HepG2 (cell line): Measurements from ENCODE around the gene SRPRB. TPM values are rescaled to one million over a fixed set of nuclear protein-coding genes. Genes with fewer than 3 reads are reported as not detected.
"Not testable (repeated sequence)": the region's sequence is repeated elsewhere in the genome, so short reads cannot be mapped to it uniquely, and the experiment has no call there.

Source experiments
- ATAC-seq: fragments of 200-7000 bp; cut with Tn5 transposase; 3 replicates; pipeline ENCODE4 v1.9.1; 2020; ENCODE audit warnings: mild to moderate bottlenecking, moderate library complexity
- BruUV-seq: library from RNA; stranded (reverse); fragments of 400-500 nt; replicated peaks from 2 replicates; lab custom pipeline; 2021; lab: Mats Ljungman, UMichigan
- CTCF ChIA-PET: fragments of 300-600 bp; formaldehyde crosslinking; extraction: SDS; loops from one replicate; lab custom pipeline; 2021; ENCODE audit warnings: low total read pairs, inconsistent platforms, low intra/inter-chr PET ratio; lab: Yijun Ruan, JAX
- POLR2A ChIA-PET: fragments of 350-600 bp; sonication (Branson Sonifier 250); formaldehyde crosslinking; loops from one replicate; lab custom pipeline; 2020; ENCODE audit warnings: antibody characterized with exemption, inconsistent platforms; lab: Yijun Ruan, JAX
- DNase-seq: peaks from one replicate; pipeline ENCODE4 v3.0.0-alpha.2; 2015; ENCODE audit warnings: low spot score
- FAIRE-seq: peaks from 3 replicates; lab custom pipeline; 2011; peaks lifted over from hg19 to GRCh38; lab: Jason Lieb, UNC
- H2AFZ ChIP-seq: one replicate; pipeline ENCODE4 v1.6.1; 2011; ENCODE audit warnings: low read length, inconsistent platforms
- H3K27ac ChIP-seq: fragments of 300-600 bp; 3 replicates; pipeline ENCODE4 v1.8.0; 2011; ENCODE audit warnings: mixed run types, mild to moderate bottlenecking, mixed read lengths, low read length, inconsistent platforms; ENCODE audit not compliant: insufficient read depth; ENCODE audit errors: extremely low read length
- H3K27me3 ChIP-seq, 2 experiments: fragments of 200-600 bp in 1 of 2; 2 replicates in 1 of 2; 3 replicates in 1 of 2; pipeline versions ENCODE4 v1.6.0 to v1.8.0; 2011; ENCODE audit warnings: low read length in 2 of 2, mild to moderate bottlenecking in 2 of 2, moderate library complexity in 2 of 2, inconsistent platforms in 1 of 2; ENCODE audit not compliant: insufficient read depth in 2 of 2, control insufficient read depth in 1 of 2
- H3K36me3 ChIP-seq, 2 experiments: fragments of 200-600 bp in 1 of 2; replicated peaks in 1 of 2; 2 replicates in 1 of 2; 3 replicates in 1 of 2; pipeline versions ENCODE4 v1.5.1 to v1.8.0; 2011; ENCODE audit warnings: low read length in 2 of 2, inconsistent platforms in 1 of 2; ENCODE audit not compliant: insufficient read depth in 2 of 2, control insufficient read depth in 1 of 2
- H3K4me1 ChIP-seq: 2 replicates; pipeline ENCODE4 v1.5.1; 2012; ENCODE audit warnings: low read length, inconsistent platforms; ENCODE audit not compliant: insufficient read depth
- H3K4me2 ChIP-seq: 2 replicates; pipeline ENCODE4 v1.6.0; 2011; ENCODE audit warnings: low read depth, low read length, inconsistent platforms
- H3K4me3 ChIP-seq, 3 experiments: fragments of 200-600 bp in 1 of 3; sonication (generic), shearing (Covaris generic) in 1 of 3; replicated peaks in 1 of 3; 2 replicates each; pipeline ENCODE4 v1.5.1; 2011 to 2016; ENCODE audit warnings: low read length in 3 of 3, inconsistent platforms in 2 of 3, low read depth in 2 of 3, mild to moderate bottlenecking in 2 of 3, control low read depth in 1 of 3, mixed read lengths in 1 of 3; ENCODE audit not compliant: insufficient read depth in 1 of 3
- H3K79me2 ChIP-seq: one replicate; pipeline ENCODE4 v1.6.1; 2011; ENCODE audit warnings: low read length, inconsistent platforms; ENCODE audit not compliant: insufficient read depth
- H3K9ac ChIP-seq: 2 replicates; pipeline ENCODE4 v1.6.0; 2011; ENCODE audit warnings: mild to moderate bottlenecking, low read depth, low read length, inconsistent platforms; ENCODE audit not compliant: insufficient read depth
- H3K9me3 ChIP-seq: 2 replicates; pipeline ENCODE4 v1.5.1; 2012; ENCODE audit warnings: mild to moderate bottlenecking, low read length
- H4K20me1 ChIP-seq: 2 replicates; pipeline ENCODE4 v1.6.0; 2011; ENCODE audit warnings: inconsistent platforms, mild to moderate bottlenecking, low read length, moderate library complexity; ENCODE audit not compliant: insufficient read depth
- HOXA3 ChIP-seq: sonication (generic); formaldehyde crosslinking; IDR thresholded peaks from 2 replicates; pipeline ENCODE4 v1.5.0; 2020; ENCODE audit warnings: missing genetic modification reagents
- MEF2D ChIP-seq: sonication (generic); formaldehyde crosslinking; IDR thresholded peaks from 2 replicates; pipeline ENCODE4 v1.5.1; 2020; ENCODE audit warnings: mild to moderate bottlenecking, missing genetic modification reagents
- NONO ChIP-seq, 2 experiments: fragments of 450-650 bp in 1 of 2; sonication (generic) in 1 of 2; formaldehyde crosslinking in 1 of 2; IDR thresholded peaks in 1 of 2; conservative IDR thresholded peaks in 1 of 2; 2 replicates each; pipeline versions ENCODE4 v1.6.1 to v1.8.0; 2017 to 2022; ENCODE audit warnings: mild to moderate bottlenecking in 1 of 2, missing genetic modification reagents in 1 of 2, moderate library complexity in 1 of 2
- PAF1 ChIP-seq: IDR thresholded peaks from 2 replicates; pipeline ENCODE4 v1.6.1; 2016; ENCODE audit warnings: missing genetic modification reagents, missing compliant biosample characterization
- POLR2A ChIP-seq, 2 experiments: IDR thresholded peaks; 2 replicates each; pipeline ENCODE4 v1.6.1; 2011; ENCODE audit warnings: low read depth in 2 of 2, low read length in 2 of 2, mild to moderate bottlenecking in 1 of 2, moderate library complexity in 1 of 2; ENCODE audit not compliant: insufficient read depth in 1 of 2
- POLR2AphosphoS5 ChIP-seq: IDR thresholded peaks from 2 replicates; pipeline ENCODE4 v1.6.1; 2012; ENCODE audit warnings: low read depth, low read length
- POLR2G ChIP-seq: fragments of 200-400 bp; formaldehyde crosslinking; IDR thresholded peaks from 2 replicates; pipeline ENCODE4 v1.6.1; 2018; ENCODE audit warnings: mild to moderate bottlenecking, low read depth, low read length, moderate library complexity
- RBM22 ChIP-seq: fragments of 200-400 bp; formaldehyde crosslinking; optimal IDR thresholded peaks from 2 replicates; pipeline ENCODE3; 2017; ENCODE audit warnings: mild to moderate bottlenecking, low read length, moderate library complexity
- REPIN1 ChIP-seq: sonication (generic); formaldehyde crosslinking; IDR thresholded peaks from 2 replicates; pipeline ENCODE4 v1.8.0; 2022; ENCODE audit warnings: missing genetic modification reagents, low read depth, mild to moderate bottlenecking, borderline replicate concordance
- SALL1 ChIP-seq: sonication (generic); formaldehyde crosslinking; IDR thresholded peaks from 2 replicates; pipeline ENCODE4 v1.8.0; 2022; ENCODE audit warnings: mild to moderate bottlenecking, missing genetic modification reagents
- SSRP1 ChIP-seq: IDR thresholded peaks from 2 replicates; pipeline ENCODE4 v1.6.1; 2016; ENCODE audit warnings: control low read depth
- ZNF160 ChIP-seq: sonication (generic); formaldehyde crosslinking; IDR thresholded peaks from 2 replicates; pipeline ENCODE4 v1.8.0; 2022; ENCODE audit warnings: mild to moderate bottlenecking, inconsistent platforms, missing genetic modification reagents
- ZNF256 ChIP-seq: sonication (generic); formaldehyde crosslinking; conservative IDR thresholded peaks from 2 replicates; pipeline ENCODE4 v1.4.0; 2020; ENCODE audit warnings: missing genetic modification reagents
- ZNF460 ChIP-seq: sonication (generic); formaldehyde crosslinking; IDR thresholded peaks from 2 replicates; pipeline ENCODE4 v1.5.1; 2020; ENCODE audit warnings: missing genetic modification reagents, mild to moderate bottlenecking, borderline replicate concordance
- ZNF501 ChIP-seq: sonication (generic); formaldehyde crosslinking; IDR thresholded peaks from 2 replicates; pipeline ENCODE4 v1.5.1; 2020; ENCODE audit warnings: mild to moderate bottlenecking, moderate library complexity, missing genetic modification reagents
- ZNF766 ChIP-seq: sonication (generic); formaldehyde crosslinking; IDR thresholded peaks from 2 replicates; pipeline ENCODE4 v1.5.0; 2020; ENCODE audit warnings: missing genetic modification reagents, borderline replicate concordance
- WGBS: methylation state at CpG from one replicate; pipeline ENCODE4 v1.1.6; 2017; ENCODE audit warnings: low lambda C conversion rate; 5-methylcytosine and 5-hydroxymethylcytosine counted together
- in situ Hi-C: cut with HindIII; loops from 2 replicates; pipeline ENCODE4 v1.10.0; 2017; ENCODE audit warnings: low pct_unique_long_range_greater_than_20kb; ENCODE audit not compliant: extremely low pct_ligation_motif_present
- intact Hi-C: fragments of 100-400 bp; cut with micrococcal nuclease; formaldehyde crosslinking; loops from one replicate; pipeline ENCODE4 v1.10.0; 2022; ENCODE audit not compliant: unreplicated experiment
- polyA plus RNA-seq, 8 experiments: library from polyadenylated mRNA; depleted of rRNA in 3 of 8; stranded (reverse) in 7 of 8; unstranded in 1 of 8; fragments of >200 nt; fragmentation: Illumina TruSeq in 4 of 8; extraction: Trizol in 4 of 8; gene quantifications; 2 replicates each; pipeline versions ENCODE4 v1.2.1 to v1.2.3, GENCODE V29; 2011 to 2016; ENCODE audit warnings: low read depth in 4 of 8, missing spikeins in 1 of 8, mixed read lengths in 1 of 8; ENCODE audit not compliant: insufficient read depth in 1 of 8
- total RNA-seq, 5 experiments: library from RNA; depleted of rRNA; stranded (reverse); fragments of >200 nt; fragmentation: Illumina TruSeq; extraction: Trizol; gene quantifications; 2 replicates each; pipeline ENCODE4 v1.2.3, GENCODE V29; 2016; ENCODE audit warnings: low read depth in 1 of 5
- TF ChIP-seq, protein P1 (sequence below): sonication (generic); formaldehyde crosslinking; IDR thresholded peaks from 2 replicates; pipeline ENCODE4 v1.4.0; 2020; ENCODE audit warnings: missing genetic modification reagents

SRPRB gene
- total and polyA plus RNA-seq, 2 of the 13 experiments (the other 11 are each of a cell fraction or from before 2014, with no cell fraction given) = 41.0 to 111 TPM

DNA sequence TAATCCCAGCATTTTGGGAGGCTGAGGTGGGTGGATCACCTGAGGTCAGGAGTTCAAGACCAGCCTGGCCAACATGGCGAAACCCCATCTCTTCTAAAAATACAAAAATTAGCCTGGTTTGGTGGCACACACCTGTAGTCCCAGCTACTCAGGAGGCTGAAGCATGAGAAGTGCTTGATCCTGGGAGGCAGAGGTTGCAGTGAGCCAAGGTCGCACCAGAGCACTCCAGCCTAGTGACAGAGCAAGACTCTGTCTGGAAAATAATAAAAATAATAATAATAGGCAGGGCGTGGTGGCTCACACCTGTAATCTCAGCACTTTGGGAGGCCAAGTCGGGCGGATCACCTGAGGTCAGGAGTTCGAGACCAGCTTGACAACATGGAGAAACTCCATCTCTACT lies 24.9 kb upstream of the SRPRB start:
- Histone ChIP-seq H4K20me1 (peaks cover 23% of the 10 kb centered on the region), H3K36me3 (peaks cover 16 to 27% of the 10 kb centered on the region in 2 experiments)
- H3K4me3 ChIP-seq; H2AFZ ChIP-seq; FAIRE-seq; in situ Hi-C loops; intact Hi-C loops; H3K27ac ChIP-seq; H3K9me3 ChIP-seq; BruUV-seq; H3K9ac ChIP-seq; H3K4me1 ChIP-seq; DNase-seq; H3K27me3 ChIP-seq; H3K79me2 ChIP-seq; H3K4me2 ChIP-seq; CTCF ChIA-PET; TF ChIP-seq NONO (IDR thresholded peaks at IDR 0.05): not testable (repeated sequence)
- TF ChIP-seq ZNF766 (CRISPR knock-in tag) (peak; percentile 61; the same call in 1 of the 2 replicates), ZNF501 (CRISPR knock-in tag) (peak; percentile 42; the same call in 1 of the 2 replicates), REPIN1 (CRISPR knock-in tag) (peak; percentile 45; the same call in 1 of the 2 replicates), RBM22 (peak; percentile 95), ZNF160 (CRISPR knock-in tag) (0 out of 2 replicates have a peak, but pooled peaks have one; percentile 26), NONO (CRISPR knock-in tag; conservative IDR thresholded peaks at IDR 0.05) (0 out of 2 replicates have a peak, but pooled peaks have one; percentile 36), PAF1 (peak; percentile 95; the same call in 1 of the 2 replicates), HOXA3 (CRISPR knock-in tag) (peak; percentile 36; the same call in 1 of the 2 replicates), MEF2D (0 out of 2 replicates have a peak, but pooled peaks have one; percentile 17), ZNF460 (CRISPR knock-in tag) (peak; percentile 90), POLR2G (peak; percentile 73), SALL1 (CRISPR knock-in tag) (peak; percentile 14; the same call in 1 of the 2 replicates), SSRP1 (peak; percentile 78; the same call in 1 of the 2 replicates), ZNF256 (CRISPR knock-in tag) (0 out of 2 replicates have a peak, but pooled peaks have one; percentile 43), POLR2A (IDR thresholded peaks at IDR 0.05; ENCODE audit: insufficient read depth in 1 of 2, low read depth in 2 of 2, low read length in 2 of 2) (peak in 1 of 2 experiments; percentile 63; a peak in 2 of 4 replicates), POLR2AphosphoS5 (peak; percentile 74)
- TF ChIP-seq, protein P1, sequence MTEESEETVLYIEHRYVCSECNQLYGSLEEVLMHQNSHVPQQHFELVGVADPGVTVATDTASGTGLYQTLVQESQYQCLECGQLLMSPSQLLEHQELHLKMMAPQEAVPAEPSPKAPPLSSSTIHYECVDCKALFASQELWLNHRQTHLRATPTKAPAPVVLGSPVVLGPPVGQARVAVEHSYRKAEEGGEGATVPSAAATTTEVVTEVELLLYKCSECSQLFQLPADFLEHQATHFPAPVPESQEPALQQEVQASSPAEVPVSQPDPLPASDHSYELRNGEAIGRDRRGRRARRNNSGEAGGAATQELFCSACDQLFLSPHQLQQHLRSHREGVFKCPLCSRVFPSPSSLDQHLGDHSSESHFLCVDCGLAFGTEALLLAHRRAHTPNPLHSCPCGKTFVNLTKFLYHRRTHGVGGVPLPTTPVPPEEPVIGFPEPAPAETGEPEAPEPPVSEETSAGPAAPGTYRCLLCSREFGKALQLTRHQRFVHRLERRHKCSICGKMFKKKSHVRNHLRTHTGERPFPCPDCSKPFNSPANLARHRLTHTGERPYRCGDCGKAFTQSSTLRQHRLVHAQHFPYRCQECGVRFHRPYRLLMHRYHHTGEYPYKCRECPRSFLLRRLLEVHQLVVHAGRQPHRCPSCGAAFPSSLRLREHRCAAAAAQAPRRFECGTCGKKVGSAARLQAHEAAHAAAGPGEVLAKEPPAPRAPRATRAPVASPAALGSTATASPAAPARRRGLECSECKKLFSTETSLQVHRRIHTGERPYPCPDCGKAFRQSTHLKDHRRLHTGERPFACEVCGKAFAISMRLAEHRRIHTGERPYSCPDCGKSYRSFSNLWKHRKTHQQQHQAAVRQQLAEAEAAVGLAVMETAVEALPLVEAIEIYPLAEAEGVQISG (CRISPR knock-in tag) = 0 out of 2 replicates have a peak, but pooled peaks have one; percentile 41
- POLR2A ChIA-PET = interaction anchor here (0.7 to 0.9 kb wide), 2 partner anchors 20 to 35 kb away, joined by 3 read pairs; partner anchors contain the start of gene TF
- WGBS = 89% methylated on average over 6 of the region's 6 CpGs
- peak; percentile 4 for ATAC-seq
